H1 (cell line): Measurements from ENCODE around the gene OBSCN. TPM values are rescaled to one million over a fixed set of nuclear protein-coding genes. Genes with fewer than 3 reads are reported as not detected.

Experiments
- CTCF ChIA-PET: fragments of 300-600 bp; sonication (Branson Sonifier 250); formaldehyde crosslinking; loops from one replicate; lab custom pipeline; 2021; ENCODE audit not compliant: partially characterized antibody; lab: Charles Lee
- POLR2A ChIA-PET: fragments of 300-600 bp; sonication (Branson Sonifier 250); formaldehyde crosslinking; loops from one replicate; lab custom pipeline; 2021; ENCODE audit warnings: inconsistent platforms; ENCODE audit not compliant: partially characterized antibody; lab: Charles Lee
- DNase-seq, 2 experiments: peaks; one replicate each; pipeline versions ENCODE4 v3.0.0 to v3.0.0-alpha.2; 2010 to 2022; ENCODE audit warnings: low spot score in 2 of 2, low read depth in 1 of 2, mixed read lengths in 1 of 2
- FAIRE-seq: peaks from 2 replicates; lab custom pipeline; 2011; peaks lifted over from hg19 to GRCh38; lab: Jason Lieb, UNC
- H2AFZ ChIP-seq: 2 replicates; pipeline ENCODE4 v1.8.1; 2012; ENCODE audit warnings: low read length, inconsistent platforms
- H2AK5ac ChIP-seq: 2 replicates; pipeline ENCODE4 v1.6.1; 2013; ENCODE audit warnings: low read depth, low read length
- H2BK120ac ChIP-seq: replicated peaks from 2 replicates; pipeline ENCODE3; 2013; ENCODE audit warnings: low read depth, low read length, inconsistent platforms
- H2BK12ac ChIP-seq: 2 replicates; pipeline ENCODE4 v1.6.1; 2013; ENCODE audit warnings: low read depth, low read length
- H2BK15ac ChIP-seq: 2 replicates; pipeline ENCODE4 v1.6.1; 2013; ENCODE audit warnings: low read length
- H2BK20ac ChIP-seq: 2 replicates; pipeline ENCODE4 v1.6.1; 2013; ENCODE audit warnings: low read length
- H2BK5ac ChIP-seq: 2 replicates; pipeline ENCODE4 v1.6.1; 2013; ENCODE audit warnings: low read depth, low read length
- H3K14ac ChIP-seq: 2 replicates; pipeline ENCODE4 v1.6.1; 2013; ENCODE audit warnings: inconsistent platforms; ENCODE audit not compliant: insufficient read length
- H3K18ac ChIP-seq: 2 replicates; pipeline ENCODE4 v1.6.1; 2013; ENCODE audit warnings: low read length; ENCODE audit errors: extremely low read depth
- H3K23ac ChIP-seq: 2 replicates; pipeline ENCODE4 v1.6.1; 2013; ENCODE audit warnings: inconsistent platforms; ENCODE audit not compliant: insufficient read length
- H3K23me2 ChIP-seq: 2 replicates; pipeline ENCODE4 v1.6.1; 2013; ENCODE audit warnings: low read depth, low read length
- H3K27ac ChIP-seq: 2 replicates; pipeline ENCODE4 v1.6.1; 2011; ENCODE audit warnings: low read depth, low read length, inconsistent platforms
- H3K27me3 ChIP-seq, 4 experiments: replicated peaks in 1 of 4; 1 replicate in 1 of 4; 2 replicates in 3 of 4; pipeline versions ENCODE4 v1.6.1 to v1.8.1; 2011 to 2013; ENCODE audit warnings: low read length in 3 of 4, mild to moderate bottlenecking in 3 of 4, inconsistent platforms in 2 of 4, mixed read lengths in 2 of 4, moderate library complexity in 1 of 4; ENCODE audit not compliant: control insufficient read depth in 3 of 4, insufficient read depth in 3 of 4; ENCODE audit errors: extremely low read depth in 1 of 4
- H3K36me3 ChIP-seq, 4 experiments: 2 replicates each; pipeline versions ENCODE4 v1.6.1 to v1.8.1; 2011 to 2013; ENCODE audit warnings: mild to moderate bottlenecking in 4 of 4, low read length in 3 of 4, moderate library complexity in 2 of 4, control low read depth in 1 of 4, inconsistent platforms in 1 of 4; ENCODE audit not compliant: insufficient read depth in 4 of 4, control insufficient read depth in 2 of 4
- H3K4ac ChIP-seq: replicated peaks from 2 replicates; pipeline ENCODE3; 2013; ENCODE audit warnings: low read length, low read depth, mixed read lengths, inconsistent platforms; ENCODE audit not compliant: insufficient read length
- H3K4me1 ChIP-seq, 4 experiments: replicated peaks in 1 of 4; 1 replicate in 1 of 4; 2 replicates in 3 of 4; pipeline versions ENCODE4 v1.6.1 to v1.8.1; 2011 to 2013; ENCODE audit warnings: low read length in 3 of 4, inconsistent platforms in 2 of 4, mixed read lengths in 1 of 4; ENCODE audit not compliant: insufficient read depth in 4 of 4, control insufficient read depth in 3 of 4
- H3K4me2 ChIP-seq, 2 experiments: 2 replicates each; pipeline versions ENCODE4 v1.6.1 to v1.8.1; 2011 to 2013; ENCODE audit warnings: low read depth in 2 of 2, low read length in 2 of 2, control low read depth in 1 of 2, inconsistent platforms in 1 of 2, mild to moderate bottlenecking in 1 of 2; ENCODE audit not compliant: insufficient read depth in 1 of 2
- H3K4me3 ChIP-seq, 4 experiments: fragments of 200-600, 300-600 bp in 1 of 4; sonication (generic), shearing (Covaris generic), sonication (Bioruptor Twin) in 1 of 4; 2 replicates each; pipeline versions ENCODE4 v1.5.1 to v1.8.1; 2011 to 2016; ENCODE audit warnings: low read length in 4 of 4, low read depth in 3 of 4, control low read depth in 2 of 4, inconsistent platforms in 2 of 4, mild to moderate bottlenecking in 2 of 4, mixed read lengths in 1 of 4, moderate library complexity in 1 of 4; ENCODE audit not compliant: insufficient read depth in 2 of 4; ENCODE audit errors: extremely low read depth in 1 of 4
- H3K56ac ChIP-seq: replicated peaks from 2 replicates; pipeline ENCODE3; 2013; ENCODE audit warnings: low read depth, mild to moderate bottlenecking, mixed read lengths, low read length, inconsistent platforms; ENCODE audit not compliant: insufficient read length
- H3K79me1 ChIP-seq: 2 replicates; pipeline ENCODE4 v1.6.1; 2013; ENCODE audit warnings: low read depth, low read length, control low read depth
- H3K79me2 ChIP-seq, 2 experiments: 2 replicates each; pipeline versions ENCODE4 v1.6.1 to v1.8.1; 2012 to 2013; ENCODE audit warnings: low read length in 2 of 2, mild to moderate bottlenecking in 2 of 2, inconsistent platforms in 1 of 2; ENCODE audit not compliant: insufficient read depth in 2 of 2, control insufficient read depth in 1 of 2
- H3K9ac ChIP-seq, 4 experiments: replicated peaks in 1 of 4; 1 replicate in 1 of 4; 2 replicates in 3 of 4; pipeline versions ENCODE4 v1.6.1 to v1.8.1; 2011 to 2013; ENCODE audit warnings: low read depth in 3 of 4, low read length in 3 of 4, control low read depth in 2 of 4, mild to moderate bottlenecking in 2 of 4, moderate library complexity in 2 of 4, inconsistent platforms in 1 of 4; ENCODE audit errors: extremely low read depth in 1 of 4
- H3K9me3 ChIP-seq, 2 experiments: 2 replicates each; pipeline versions ENCODE4 v1.6.1 to v1.8.1; 2012 to 2013; ENCODE audit warnings: mild to moderate bottlenecking in 2 of 2, moderate library complexity in 2 of 2, control low read depth in 1 of 2, inconsistent platforms in 1 of 2, low read depth in 1 of 2, low read length in 1 of 2, mixed read lengths in 1 of 2; ENCODE audit not compliant: insufficient read depth in 2 of 2
- H4K20me1 ChIP-seq, 2 experiments: replicated peaks in 1 of 2; 2 replicates each; pipeline versions ENCODE3 to v1.8.1; 2011 to 2013; ENCODE audit warnings: inconsistent platforms in 2 of 2, low read length in 2 of 2, mild to moderate bottlenecking in 1 of 2; ENCODE audit not compliant: insufficient read depth in 2 of 2, control insufficient read depth in 1 of 2
- H4K5ac ChIP-seq: 2 replicates; pipeline ENCODE4 v1.6.1; 2013; ENCODE audit warnings: low read length, low read depth, mixed read lengths, inconsistent platforms; ENCODE audit not compliant: insufficient read length
- H4K8ac ChIP-seq: 2 replicates; pipeline ENCODE4 v1.8.0; 2013; ENCODE audit warnings: mild to moderate bottlenecking, moderate library complexity, low read length, inconsistent platforms; ENCODE audit not compliant: insufficient read depth; ENCODE audit errors: extremely low read depth
- H4K91ac ChIP-seq: replicated peaks from 2 replicates; pipeline ENCODE3; 2013; ENCODE audit warnings: low read length, mixed read lengths, inconsistent platforms; ENCODE audit not compliant: insufficient read length
- JUND ChIP-seq: IDR thresholded peaks from 2 replicates; pipeline ENCODE4 v1.6.1; 2011; ENCODE audit warnings: mild to moderate bottlenecking, improper control_type of control experiment, low read length
- RAD21 ChIP-seq, 2 experiments: IDR thresholded peaks in 1 of 2; conservative IDR thresholded peaks in 1 of 2; 2 replicates each; pipeline ENCODE4 v1.6.1; 2011; ENCODE audit warnings: low read depth in 2 of 2, low read length in 2 of 2, improper control_type of control experiment in 1 of 2, inconsistent platforms in 1 of 2, mild to moderate bottlenecking in 1 of 2, moderate library complexity in 1 of 2
- WGBS, 2 experiments: shearing (Covaris generic) in 1 of 2; methylation state at CpG; one replicate each; pipeline versions ENCODE4 v1.1.6 to v1.1.7; 2013 to 2015; ENCODE audit warnings: low lambda C conversion rate in 2 of 2, mixed read lengths in 2 of 2, inconsistent platforms in 1 of 2, low coverage in 1 of 2, missing lambda C conversion rate in 1 of 2; ENCODE audit not compliant: insufficient replicate concordance in 2 of 2, insufficient coverage in 1 of 2, insufficient read length in 1 of 2; ENCODE audit errors: extremely low coverage in 1 of 2, missing lambda C conversion rate in 1 of 2; 5-methylcytosine and 5-hydroxymethylcytosine counted together
- polyA plus RNA-seq, 7 experiments: library from polyadenylated mRNA; depleted of rRNA in 3 of 7; stranded (reverse) in 5 of 7; unstranded in 2 of 7; fragments of >200 nt in 5 of 7; fragments of 200-250 nt in 2 of 7; gene quantifications; 1 replicate in 5 of 7; 2 replicates in 1 of 7; 4 replicates in 1 of 7; pipeline versions ENCODE4 v1.2.1 to v1.2.3, GENCODE V29; 2011 to 2013; ENCODE audit warnings: missing spikeins in 2 of 7, mixed read lengths in 2 of 7
- total RNA-seq: library from RNA; stranded (reverse); fragmentation: NEBNext Ultra II Directional; extraction: Animal tissue kit (Norgen Biotek cat#: 25700); gene quantifications from 2 replicates; pipeline ENCODE4 v1.2.1, GENCODE V29; 2021
- TF ChIP-seq, protein P1 (sequence below), 3 experiments: IDR thresholded peaks; 1 replicate in 2 of 3; 2 replicates in 1 of 3; pipeline versions ENCODE4 v1.5.1 to v1.6.1; 2011; ENCODE audit warnings: low read length in 3 of 3, mild to moderate bottlenecking in 3 of 3, inconsistent platforms in 2 of 3, low read depth in 1 of 3, moderate library complexity in 1 of 3; ENCODE audit not compliant: insufficient read depth in 1 of 3; ENCODE audit errors: control extremely low read depth in 1 of 3

The OBSCN gene
- total and polyA plus RNA-seq, 2 of the 8 experiments (the other 6 are each of a cell fraction or from before 2014, with no cell fraction given): 7.5 to 28.4 TPM

- CTCF ChIA-PET: interaction anchor here (0.7 to 3.1 kb wide), 9 partner anchors 7 to 206 kb away, joined by 3 to 16 read pairs (median 4); no protein-coding TSS in a partner anchor
- no peak overlapping the region for H3K9ac ChIP-seq
These were observed 75.2 kb downstream of the OBSCN start for GRCh38 chr1:228283043-228283371.

More at GRCh38 chr1:228283043-228283371, 75.2 kb downstream of the OBSCN start:
- Histone ChIP-seq H3K23me2 (no peaks in the 10 kb centered on the region), H4K8ac (no peak overlapping the region), H3K23ac (no peak overlapping the region), H3K27me3 (no peaks in the 10 kb centered on the region), H3K4me3 (no peak overlapping the region), H2BK20ac (no peak overlapping the region), H3K36me3 (peaks cover 7 to 20% (median 13%) of the 10 kb centered on the region in 4 experiments; a peak in 6 of 8 replicates), H3K79me2 (no peaks in the 10 kb centered on the region), H4K91ac (no peak overlapping the region), H3K56ac (no peak overlapping the region), H2BK120ac (no peak overlapping the region), H2AFZ (no peak overlapping the region), H3K4ac (no peak overlapping the region), H3K79me1 (no peaks in the 10 kb centered on the region), H2BK5ac (no peak overlapping the region), H3K18ac (no peak overlapping the region), H3K9me3 (no peaks in the 10 kb centered on the region), H2BK15ac (no peak overlapping the region), H2AK5ac (no peak overlapping the region), H3K4me2 (no peak overlapping the region), H2BK12ac (no peak overlapping the region), H3K14ac (no peak overlapping the region), H4K20me1 (peaks cover 4 to 7% of the 10 kb centered on the region in 2 experiments), H3K4me1 (no peaks in the 10 kb centered on the region), H3K27ac (no peak overlapping the region), H4K5ac (no peak overlapping the region)
- POLR2A ChIA-PET: interaction anchor here (1.2 kb wide), 1 partner anchor 8 kb away, joined by 3 read pairs; no protein-coding TSS in a partner anchor
- 87% methylated on average over 22 of the region's 22 CpGs; no CpG with 5 or more reads in 1 of the 2 experiments for WGBS, 2 experiments
- FAIRE-seq (no peak), DNase-seq (no peak)
- TF ChIP-seq JUND: no peak
- TF ChIP-seq RAD21 (IDR thresholded peaks at IDR 0.05 in 1 of 2, conservative IDR thresholded peaks at IDR 0.05 in 1 of 2; ENCODE audit: low read depth in 2 of 2, low read length in 2 of 2): peak in 1 of 2 experiments; percentile 29; a peak in 1 of 4 replicates
- TF ChIP-seq, protein P1, sequence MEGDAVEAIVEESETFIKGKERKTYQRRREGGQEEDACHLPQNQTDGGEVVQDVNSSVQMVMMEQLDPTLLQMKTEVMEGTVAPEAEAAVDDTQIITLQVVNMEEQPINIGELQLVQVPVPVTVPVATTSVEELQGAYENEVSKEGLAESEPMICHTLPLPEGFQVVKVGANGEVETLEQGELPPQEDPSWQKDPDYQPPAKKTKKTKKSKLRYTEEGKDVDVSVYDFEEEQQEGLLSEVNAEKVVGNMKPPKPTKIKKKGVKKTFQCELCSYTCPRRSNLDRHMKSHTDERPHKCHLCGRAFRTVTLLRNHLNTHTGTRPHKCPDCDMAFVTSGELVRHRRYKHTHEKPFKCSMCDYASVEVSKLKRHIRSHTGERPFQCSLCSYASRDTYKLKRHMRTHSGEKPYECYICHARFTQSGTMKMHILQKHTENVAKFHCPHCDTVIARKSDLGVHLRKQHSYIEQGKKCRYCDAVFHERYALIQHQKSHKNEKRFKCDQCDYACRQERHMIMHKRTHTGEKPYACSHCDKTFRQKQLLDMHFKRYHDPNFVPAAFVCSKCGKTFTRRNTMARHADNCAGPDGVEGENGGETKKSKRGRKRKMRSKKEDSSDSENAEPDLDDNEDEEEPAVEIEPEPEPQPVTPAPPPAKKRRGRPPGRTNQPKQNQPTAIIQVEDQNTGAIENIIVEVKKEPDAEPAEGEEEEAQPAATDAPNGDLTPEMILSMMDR (IDR thresholded peaks at IDR 0.05; ENCODE audit: control extremely low read depth in 1 of 3, insufficient read depth in 1 of 3, low read depth in 1 of 3, low read length in 3 of 3): peak in 2 of 3 experiments; percentile 15 to 21; a peak in 2 of 4 replicates
